ENCODE measurements around the gene MAJIN. TPM values are rescaled to one million over a fixed set of nuclear protein-coding genes. Genes with fewer than 3 reads are reported as not detected.
A peak's percentile ranks its signal among the peaks of the same experiment; 100 is the strongest.

MAJIN gene
- total RNA-seq, 2 experiments from 2014 or later = 0.15 to 0.33 TPM

GRCh38 chr11:64914123-64914522, 57.8 kb downstream of the MAJIN start:
- no peak overlapping the region for H3K27ac Mint-ChIP-seq
- H3K9me3 Mint-ChIP-seq = no peaks in the 10 kb centered on the region
- ChIA-PET CTCF (no interaction called here), POLR2A (interaction anchor here (0.6 to 1.2 kb wide), 2 partner anchors 182 to 855 kb away, joined by 3 read pairs; partner anchors contain the start of gene VPS51)
- no peaks in the 10 kb centered on the region for H3K27me3 Mint-ChIP-seq
- peaks cover 17% of the 10 kb centered on the region for H3K36me3 Mint-ChIP-seq (ENCODE audit: low read depth)
- no peak overlapping the region for H3K4me3 Mint-ChIP-seq
- peaks cover 28% of the 10 kb centered on the region for H3K4me1 Mint-ChIP-seq
- no peak for DNase-seq

DNA sequence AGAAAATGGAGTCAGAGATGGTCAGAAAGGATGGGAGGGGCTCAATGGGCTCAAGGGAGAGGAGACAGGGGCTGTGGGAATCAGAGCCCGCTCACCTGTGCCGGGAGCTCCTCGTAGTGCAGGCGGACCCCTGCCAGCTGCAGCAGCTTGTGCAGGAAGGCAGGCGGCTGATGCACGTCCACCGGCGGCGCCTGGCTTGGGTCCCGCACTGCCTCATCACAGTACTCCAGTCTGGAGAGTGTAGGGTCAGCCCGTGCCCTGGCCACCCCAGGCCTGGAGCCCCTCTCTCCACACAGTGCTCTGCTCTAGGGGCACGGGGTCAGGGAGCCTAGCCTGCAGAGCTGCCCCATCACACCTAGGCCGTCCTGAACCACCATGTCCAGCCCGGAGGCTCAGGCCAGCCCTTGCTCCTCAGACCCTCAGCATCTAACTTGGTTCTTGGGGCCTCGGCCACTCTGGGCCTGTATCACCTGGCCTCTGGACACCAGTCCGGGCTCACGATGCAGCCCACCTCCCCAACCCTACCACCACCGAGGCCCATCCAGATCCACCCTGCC, 58.7 kb downstream of the MAJIN start:
- Mint-ChIP-seq H3K4me1 (peaks cover 27% of the 10 kb centered on the region), H3K9me3 (no peaks in the 10 kb centered on the region), H3K27me3 (no peaks in the 10 kb centered on the region), H3K4me3 (no peak overlapping the region), H3K36me3 (ENCODE audit: low read depth) (peaks cover 17% of the 10 kb centered on the region), H3K27ac (no peak overlapping the region)
- DNase-seq = no peak
- ChIA-PET CTCF (no interaction called here), POLR2A (no interaction called here)

DNA sequence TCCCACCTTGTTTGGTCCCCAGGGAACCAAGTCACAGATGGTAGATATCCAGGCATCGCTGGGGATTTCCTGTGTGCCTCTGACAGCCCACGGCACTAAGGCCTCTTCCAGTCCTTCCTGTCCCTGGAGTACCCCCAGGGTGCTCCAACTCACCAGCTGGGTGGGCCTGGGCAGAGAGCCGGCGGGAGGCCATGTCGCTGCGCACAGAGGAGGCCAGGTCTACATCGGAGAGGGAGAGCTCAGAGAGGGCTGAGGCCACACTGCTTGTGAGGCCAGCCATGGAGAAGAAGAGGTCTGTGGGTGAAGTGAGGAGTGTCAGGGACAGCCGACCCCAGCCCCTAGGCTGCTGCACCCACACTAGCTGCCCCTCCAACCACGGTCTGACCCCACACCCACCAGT, 60.2 kb downstream of the MAJIN start:
- POLR2A ChIA-PET = interaction anchor here (1.0 to 1.4 kb wide), 3 partner anchors 10 to 206 kb away, joined by 3 read pairs; partner anchors contain the start of genes EHD1 and ZNHIT2
- DNase-seq = no peak
- H3K27ac Mint-ChIP-seq = peak overlapping the region; percentile 9
- H3K36me3 Mint-ChIP-seq (ENCODE audit: low read depth) = peaks cover 24% of the 10 kb centered on the region
- H3K9me3 Mint-ChIP-seq = no peaks in the 10 kb centered on the region
- H3K4me3 Mint-ChIP-seq = no peak overlapping the region
- H3K27me3 Mint-ChIP-seq = no peaks in the 10 kb centered on the region
- peaks cover 15% of the 10 kb centered on the region for H3K4me1 Mint-ChIP-seq
- CTCF ChIA-PET = no interaction called here

GRCh38 chr11:64911142-64911541, 60.8 kb downstream of the MAJIN start:
- ChIA-PET POLR2A (interaction anchor here (1.2 to 1.4 kb wide), 2 partner anchors 33 to 206 kb away, joined by 3 read pairs; partner anchors contain the start of genes EHD1 and ZNHIT2), CTCF (no interaction called here)
- Mint-ChIP-seq H3K4me3 (no peak overlapping the region), H3K27ac (no peak overlapping the region), H3K36me3 (ENCODE audit: low read depth) (peaks cover 24% of the 10 kb centered on the region), H3K9me3 (no peaks in the 10 kb centered on the region), H3K27me3 (no peaks in the 10 kb centered on the region), H3K4me1 (peaks cover 10% of the 10 kb centered on the region)
- DNase-seq = no peak

- ChIA-PET CTCF (no interaction called here), POLR2A (interaction anchor here (1.2 kb wide), 1 partner anchor 14 kb away, joined by 4 read pairs; the partner anchor contains the start of gene PPP2R5B)
- H3K4me3 Mint-ChIP-seq = no peak overlapping the region
- H3K36me3 Mint-ChIP-seq (ENCODE audit: low read depth) = peaks cover 24% of the 10 kb centered on the region
- DNase-seq = no peak
- H3K27me3 Mint-ChIP-seq = no peaks in the 10 kb centered on the region
- peaks cover 4% of the 10 kb centered on the region for H3K4me1 Mint-ChIP-seq
- H3K9me3 Mint-ChIP-seq = no peaks in the 10 kb centered on the region
- H3K27ac Mint-ChIP-seq = no peak overlapping the region
Observed at GRCh38 chr11:64910451-64911093, 61.3 kb downstream of the MAJIN start.

DNA sequence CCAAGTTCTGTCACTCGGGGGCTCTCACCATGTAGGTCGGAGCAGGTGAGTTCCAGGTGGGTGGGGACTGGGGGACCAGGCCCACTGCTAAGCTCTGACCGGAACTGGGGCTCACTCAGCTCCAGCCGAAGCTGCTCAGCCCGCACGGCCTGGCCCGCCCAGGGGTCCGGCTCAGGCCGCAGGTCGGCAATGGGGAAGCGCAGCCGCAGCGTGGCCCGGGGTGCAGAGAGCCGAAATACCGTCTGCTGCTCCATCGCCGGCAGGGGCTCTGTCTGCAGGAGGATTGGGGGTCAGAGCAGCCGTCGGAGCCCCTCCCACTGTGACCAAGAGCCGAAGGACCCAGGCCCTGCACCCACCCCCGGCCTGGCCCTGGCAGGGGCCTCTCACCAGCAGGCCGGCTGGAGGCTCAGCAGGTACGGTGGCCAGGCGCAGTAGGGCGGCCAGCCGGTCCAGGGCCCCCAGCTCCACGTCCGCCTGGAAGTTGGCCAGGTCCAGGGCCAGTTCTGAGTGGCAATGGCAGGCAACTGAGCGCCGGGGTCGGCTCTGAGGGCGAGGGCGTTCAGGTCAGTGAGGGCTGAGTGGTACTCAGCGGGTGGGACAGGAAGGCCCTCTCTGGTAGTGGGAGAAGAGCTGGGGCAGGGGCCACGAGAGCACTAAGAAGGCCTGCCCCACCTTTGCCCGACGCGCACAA, 62.1 kb downstream of the MAJIN start:
- no peak overlapping the region for H3K4me3 Mint-ChIP-seq
- H3K9me3 Mint-ChIP-seq = no peaks in the 10 kb centered on the region
- peaks cover 3% of the 10 kb centered on the region for H3K4me1 Mint-ChIP-seq
- ChIA-PET POLR2A (interaction anchor here (1.2 kb wide), 1 partner anchor 14 kb away, joined by 4 read pairs; the partner anchor contains the start of gene PPP2R5B), CTCF (no interaction called here)
- no peak for DNase-seq
- no peaks in the 10 kb centered on the region for H3K27me3 Mint-ChIP-seq
- no peak overlapping the region for H3K27ac Mint-ChIP-seq
- H3K36me3 Mint-ChIP-seq (ENCODE audit: low read depth) = peaks cover 27% of the 10 kb centered on the region

GRCh38 chr11:64908766-64909165, 63.1 kb downstream of the MAJIN start:
- ChIA-PET POLR2A (no interaction called here), CTCF (no interaction called here)
- Mint-ChIP-seq H3K36me3 (ENCODE audit: low read depth) (peaks cover 27% of the 10 kb centered on the region), H3K9me3 (no peaks in the 10 kb centered on the region), H3K27me3 (no peaks in the 10 kb centered on the region), H3K4me3 (no peak overlapping the region), H3K27ac (no peak overlapping the region), H3K4me1 (no peaks in the 10 kb centered on the region)
- DNase-seq = no peak

DNA sequence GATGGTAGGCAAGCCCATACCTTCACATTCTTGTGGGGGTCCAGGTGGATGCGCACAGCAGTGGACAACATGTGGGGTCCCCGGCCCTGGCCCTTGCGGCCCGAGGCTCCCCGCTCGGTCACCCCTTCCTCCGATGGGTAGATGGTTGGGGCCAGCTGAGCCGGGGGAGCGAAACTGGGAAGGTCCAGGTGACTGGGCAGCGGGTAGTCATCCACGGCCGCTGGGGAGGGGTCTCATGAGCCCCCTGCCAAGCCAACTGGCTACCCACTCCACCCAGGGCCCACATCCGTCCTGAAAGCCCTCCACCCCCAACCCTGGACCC, 65.6 kb downstream of the MAJIN start:
- DNase-seq = no peak
- H3K4me1 Mint-ChIP-seq = peaks cover 6% of the 10 kb centered on the region
- no peaks in the 10 kb centered on the region for H3K9me3 Mint-ChIP-seq
- POLR2A ChIA-PET = no interaction called here
- H3K27me3 Mint-ChIP-seq = no peaks in the 10 kb centered on the region
- no peak overlapping the region for H3K27ac Mint-ChIP-seq
- H3K36me3 Mint-ChIP-seq (ENCODE audit: low read depth) = peaks cover 23% of the 10 kb centered on the region
- no peak overlapping the region for H3K4me3 Mint-ChIP-seq
- CTCF ChIA-PET = no interaction called here

DNA sequence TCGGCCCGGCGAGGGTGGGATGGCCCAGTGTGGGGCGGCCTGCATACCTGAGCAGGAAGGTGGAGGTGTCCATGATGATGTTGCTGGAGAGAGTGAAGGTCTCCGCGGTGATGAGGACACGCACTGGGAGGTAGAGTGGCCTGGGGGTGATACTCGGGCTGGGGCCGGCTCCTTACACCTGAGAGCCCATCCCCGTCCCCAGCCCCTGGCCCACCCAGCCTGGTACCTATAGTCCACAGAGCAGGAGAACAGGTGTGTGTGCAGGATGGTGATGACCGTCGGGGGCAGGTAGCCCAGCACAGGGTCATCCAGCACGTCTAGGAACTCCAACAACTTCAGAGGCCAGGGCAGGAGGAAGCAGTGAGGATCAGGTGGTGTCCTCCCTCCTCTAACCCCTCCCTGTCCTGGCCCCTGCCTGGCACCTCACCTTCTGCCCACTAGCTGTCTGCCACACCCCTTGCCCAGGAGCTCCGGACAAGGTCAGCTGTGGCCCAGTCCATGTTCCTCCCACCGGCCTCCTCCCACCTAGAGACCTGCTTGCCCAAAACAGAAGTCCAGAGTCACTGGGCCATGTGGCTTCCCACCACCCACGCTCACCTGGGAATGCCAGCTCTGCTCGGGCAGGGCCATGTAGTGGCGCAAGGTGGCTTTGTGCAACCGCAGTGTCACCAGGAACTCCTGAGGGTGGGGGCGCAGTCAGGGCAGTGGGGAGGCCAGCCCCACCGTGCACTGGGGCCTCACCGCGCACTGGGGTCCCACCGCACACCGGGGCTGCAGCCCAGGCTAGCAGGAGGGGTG, 66.2 kb downstream of the MAJIN start:
- CTCF ChIA-PET = no interaction called here

GRCh38 chr11:64903291-64903833, 68.5 kb downstream of the MAJIN start:
- CTCF ChIA-PET = no interaction called here
- no peak for DNase-seq
- peaks cover 13% of the 10 kb centered on the region for H3K4me1 Mint-ChIP-seq
- POLR2A ChIA-PET = no interaction called here
- no peaks in the 10 kb centered on the region for H3K9me3 Mint-ChIP-seq
- peaks cover 28% of the 10 kb centered on the region for H3K36me3 Mint-ChIP-seq (ENCODE audit: low read depth)
- H3K4me3 Mint-ChIP-seq = no peak overlapping the region
- no peaks in the 10 kb centered on the region for H3K27me3 Mint-ChIP-seq
- H3K27ac Mint-ChIP-seq = no peak overlapping the region

More for the DNA sequence above, 66.2 kb downstream of the MAJIN start:
- Mint-ChIP-seq H3K9me3 (no peaks in the 10 kb centered on the region), H3K27ac (no peak overlapping the region), H3K36me3 (ENCODE audit: low read depth) (peaks cover 18% of the 10 kb centered on the region), H3K27me3 (no peaks in the 10 kb centered on the region), H3K4me3 (no peak overlapping the region), H3K4me1 (peaks cover 8% of the 10 kb centered on the region)
- POLR2A ChIA-PET = no interaction called here
- DNase-seq = no peak

DNA sequence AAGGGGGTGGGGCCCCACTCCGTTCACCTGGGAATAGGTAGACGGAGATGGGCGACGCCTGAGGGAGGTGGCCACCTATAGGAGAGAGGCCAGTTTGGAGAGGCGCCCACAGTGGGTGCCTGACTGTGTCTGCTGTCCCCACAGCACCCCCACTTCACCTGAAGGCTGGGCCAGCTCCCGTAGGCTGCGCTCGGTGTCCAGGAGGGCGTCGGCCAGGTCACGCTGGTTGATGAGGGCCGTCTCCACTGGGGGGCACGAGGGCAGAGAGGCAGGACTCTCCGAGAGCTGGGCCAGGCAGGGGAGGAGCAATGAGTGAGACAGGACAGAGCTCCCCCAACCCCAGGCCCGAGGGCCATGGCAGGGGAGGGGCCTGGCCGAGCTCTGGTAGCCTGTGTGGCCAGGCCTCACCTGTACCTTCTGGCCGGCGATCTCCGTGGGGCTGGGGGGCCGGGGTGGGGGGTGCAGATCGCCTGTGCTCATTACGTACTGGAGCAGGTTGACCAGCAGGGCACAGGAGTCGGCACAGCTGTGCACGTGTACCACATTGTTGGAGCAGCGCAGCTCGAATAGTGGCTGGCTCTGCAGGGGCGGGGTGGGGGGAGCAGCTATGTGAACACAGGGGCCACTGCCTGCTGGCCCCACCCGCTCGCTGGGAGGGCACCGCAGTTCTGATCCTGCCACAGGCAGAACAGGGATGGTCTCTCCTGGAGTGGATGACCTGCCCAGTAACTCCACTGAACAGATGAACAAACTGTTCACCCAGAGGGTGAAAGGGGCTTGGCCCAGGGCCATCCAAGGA, 69.6 kb downstream of the MAJIN start:
- no peak overlapping the region for H3K27ac Mint-ChIP-seq
- no peaks in the 10 kb centered on the region for H3K27me3 Mint-ChIP-seq
- no peak overlapping the region for H3K4me3 Mint-ChIP-seq
- peaks cover 26% of the 10 kb centered on the region for H3K36me3 Mint-ChIP-seq (ENCODE audit: low read depth)
- peaks cover 13% of the 10 kb centered on the region for H3K4me1 Mint-ChIP-seq
- ChIA-PET CTCF (no interaction called here), POLR2A (interaction anchor here (1.2 kb wide), 1 partner anchor 10 kb away, joined by 3 read pairs; no protein-coding TSS in a partner anchor)
- no peak for DNase-seq
- H3K9me3 Mint-ChIP-seq = no peaks in the 10 kb centered on the region

DNA sequence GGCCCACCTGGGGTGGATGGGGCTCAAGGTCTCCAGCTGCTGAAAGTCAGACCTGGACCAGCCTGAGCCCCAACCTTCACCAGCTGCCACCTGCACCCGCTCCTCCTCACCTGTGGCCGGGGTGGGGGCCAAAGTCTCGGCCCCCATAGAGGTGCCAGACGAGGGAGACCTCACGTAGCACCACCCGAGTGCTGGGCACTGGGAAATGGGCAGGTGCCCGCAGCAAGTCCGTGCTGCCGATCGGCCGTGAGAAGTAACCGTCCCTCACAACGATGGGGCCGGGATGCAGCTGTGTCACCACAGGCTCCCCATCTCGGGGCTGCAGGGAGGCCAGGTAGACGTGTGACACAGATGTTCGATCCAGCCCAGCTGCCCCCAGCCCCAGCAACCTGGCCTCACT, 71.1 kb downstream of the MAJIN start:
- Mint-ChIP-seq H3K36me3 (ENCODE audit: low read depth) (peaks cover 28% of the 10 kb centered on the region), H3K27ac (no peak overlapping the region), H3K9me3 (no peaks in the 10 kb centered on the region), H3K4me3 (no peak overlapping the region), H3K4me1 (peaks cover 13% of the 10 kb centered on the region), H3K27me3 (no peaks in the 10 kb centered on the region)
- CTCF ChIA-PET = interaction anchor here (1.2 to 30.2 kb wide), 2 partner anchors 13 to 45 kb away, joined by 5 to 957 read pairs; partner anchors contain the start of gene CDC42BPG
- POLR2A ChIA-PET = interaction anchor here (0.7 to 1.3 kb wide), 4 partner anchors 16 to 234 kb away, joined by 3 to 5 read pairs (median 4); partner anchors contain the start of genes ATG2A and SYVN1
- no peak for DNase-seq
